ACC112 (cell line): ENCODE measurements around the gene HPN.

Experiments
- H2AFZ ChIP-seq: fragments of 200-600 bp; sonication (generic); one replicate; pipeline ENCODE4 v1.6.0; 2017; ENCODE audit warnings: antibody characterized with exemption, low read length; ENCODE audit not compliant: unreplicated experiment
- H3K27ac ChIP-seq: fragments of 200-600 bp; sonication (generic); 2 replicates; pipeline ENCODE4 v1.5.1; 2014; ENCODE audit warnings: low read depth, mild to moderate bottlenecking, antibody characterized with exemption, low read length, moderate library complexity
- H3K27me3 ChIP-seq: fragments of 200-600 bp; sonication (generic); 2 replicates; pipeline ENCODE4 v1.6.1; 2014; ENCODE audit warnings: mild to moderate bottlenecking, antibody characterized with exemption, low read length, moderate library complexity, mixed read lengths; ENCODE audit not compliant: insufficient read depth
- H3K36me3 ChIP-seq: fragments of 200-600 bp; sonication (generic); 2 replicates; pipeline ENCODE4 v1.6.1; 2016; ENCODE audit warnings: mild to moderate bottlenecking, antibody characterized with exemption, low read length, moderate library complexity, mixed read lengths; ENCODE audit not compliant: insufficient read depth
- H3K4me1 ChIP-seq: fragments of 200-600 bp; sonication (generic); one replicate; pipeline ENCODE4 v1.6.1; 2016; ENCODE audit warnings: low read length, mixed read lengths; ENCODE audit not compliant: insufficient read depth, unreplicated experiment, control insufficient read depth
- H3K4me3 ChIP-seq: fragments of 200-600 bp; sonication (generic); 2 replicates; pipeline ENCODE4 v1.5.1; 2014; ENCODE audit warnings: mild to moderate bottlenecking, low read depth, low read length
- H3K79me2 ChIP-seq: fragments of 200-600 bp; sonication (generic); one replicate; pipeline ENCODE4 v1.6.0; 2016; ENCODE audit warnings: low read length; ENCODE audit not compliant: control insufficient read depth, unreplicated experiment, insufficient read depth

HPN gene

DNA sequence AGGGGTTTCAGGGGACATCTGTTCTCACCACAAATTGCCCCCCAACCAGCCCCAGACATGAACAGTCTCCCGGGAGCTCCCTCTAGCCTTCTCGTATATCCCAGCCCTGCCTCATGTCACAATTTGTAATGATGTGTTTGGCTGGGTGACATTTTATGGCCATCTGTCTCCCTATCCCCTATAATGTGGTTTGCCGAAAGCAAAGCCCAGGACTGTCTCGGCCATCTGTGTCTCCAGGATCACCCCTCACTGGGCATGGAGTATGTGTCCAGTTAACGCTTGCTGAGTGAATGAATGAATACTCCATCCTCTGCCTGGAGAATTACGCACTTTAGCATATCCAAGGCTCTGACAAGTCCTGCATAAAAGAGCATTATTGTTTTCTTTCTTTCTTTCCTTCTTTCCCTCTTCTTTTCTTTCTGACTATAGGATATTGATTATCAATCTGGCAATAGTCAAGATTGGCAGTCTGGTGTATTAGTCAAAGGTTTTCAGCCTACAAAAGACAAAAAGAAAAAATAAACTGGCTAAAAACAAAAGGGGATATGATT is 15.1 kb downstream of the HPN start:
- Histone ChIP-seq H3K79me2 (no peaks in the 10 kb centered on the region), H3K36me3 (no peaks in the 10 kb centered on the region), H3K27me3 (no peaks in the 10 kb centered on the region; the same call in 1 of the 2 replicates), H2AFZ (no peak overlapping the region), H3K27ac (no peak overlapping the region), H3K4me3 (no peak overlapping the region), H3K4me1 (no peaks in the 10 kb centered on the region)

DNA sequence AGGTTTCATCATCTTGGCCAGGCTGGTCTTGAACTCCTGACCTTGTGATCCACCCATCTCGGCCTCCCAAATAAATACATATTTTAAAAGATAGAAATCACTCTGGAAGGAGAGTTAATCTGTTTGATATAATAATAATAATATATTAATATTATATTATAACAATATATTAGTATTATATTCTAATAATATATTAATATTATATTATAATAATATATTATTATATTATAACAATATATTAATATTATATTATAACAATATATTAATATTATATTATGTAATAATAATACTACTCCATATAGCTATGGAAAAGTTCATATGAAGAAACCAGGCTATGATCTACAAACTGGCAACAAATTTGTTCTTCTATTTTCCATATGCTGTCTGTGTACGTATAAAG is 16.8 kb downstream of the HPN start:
- Histone ChIP-seq H3K27ac (no peak overlapping the region), H3K27me3 (no peaks in the 10 kb centered on the region; the same call in 1 of the 2 replicates), H3K4me1 (no peaks in the 10 kb centered on the region), H3K4me3 (no peak overlapping the region), H3K36me3 (no peaks in the 10 kb centered on the region), H3K79me2 (no peaks in the 10 kb centered on the region), H2AFZ (no peak overlapping the region)

- Histone ChIP-seq H2AFZ (no peak overlapping the region), H3K4me1 (no peaks in the 10 kb centered on the region), H3K4me3 (no peak overlapping the region), H3K36me3 (no peaks in the 10 kb centered on the region), H3K27me3 (no peaks in the 10 kb centered on the region; the same call in 1 of the 2 replicates), H3K27ac (no peak overlapping the region), H3K79me2 (no peaks in the 10 kb centered on the region)
Measured at GRCh38 chr19:35059006-35059798, 17.7 kb downstream of the HPN start.

- H2AFZ ChIP-seq = no peak overlapping the region
- no peaks in the 10 kb centered on the region for H3K79me2 ChIP-seq
- no peak overlapping the region for H3K4me3 ChIP-seq
- H3K36me3 ChIP-seq = no peaks in the 10 kb centered on the region
- H3K27ac ChIP-seq = no peak overlapping the region
- no peaks in the 10 kb centered on the region for H3K4me1 ChIP-seq
- H3K27me3 ChIP-seq = no peaks in the 10 kb centered on the region; the same call in 1 of the 2 replicates
Measured at GRCh38 chr19:35059799-35060091, 18.2 kb downstream of the HPN start.

- no peak overlapping the region for H2AFZ ChIP-seq
- H3K79me2 ChIP-seq = no peaks in the 10 kb centered on the region
- no peaks in the 10 kb centered on the region; the same call in 1 of the 2 replicates for H3K27me3 ChIP-seq
- no peak overlapping the region for H3K4me3 ChIP-seq
- no peaks in the 10 kb centered on the region for H3K36me3 ChIP-seq
- no peaks in the 10 kb centered on the region for H3K4me1 ChIP-seq
- H3K27ac ChIP-seq = no peak overlapping the region
Measured at GRCh38 chr19:35060160-35060855, 18.8 kb downstream of the HPN start.

DNA sequence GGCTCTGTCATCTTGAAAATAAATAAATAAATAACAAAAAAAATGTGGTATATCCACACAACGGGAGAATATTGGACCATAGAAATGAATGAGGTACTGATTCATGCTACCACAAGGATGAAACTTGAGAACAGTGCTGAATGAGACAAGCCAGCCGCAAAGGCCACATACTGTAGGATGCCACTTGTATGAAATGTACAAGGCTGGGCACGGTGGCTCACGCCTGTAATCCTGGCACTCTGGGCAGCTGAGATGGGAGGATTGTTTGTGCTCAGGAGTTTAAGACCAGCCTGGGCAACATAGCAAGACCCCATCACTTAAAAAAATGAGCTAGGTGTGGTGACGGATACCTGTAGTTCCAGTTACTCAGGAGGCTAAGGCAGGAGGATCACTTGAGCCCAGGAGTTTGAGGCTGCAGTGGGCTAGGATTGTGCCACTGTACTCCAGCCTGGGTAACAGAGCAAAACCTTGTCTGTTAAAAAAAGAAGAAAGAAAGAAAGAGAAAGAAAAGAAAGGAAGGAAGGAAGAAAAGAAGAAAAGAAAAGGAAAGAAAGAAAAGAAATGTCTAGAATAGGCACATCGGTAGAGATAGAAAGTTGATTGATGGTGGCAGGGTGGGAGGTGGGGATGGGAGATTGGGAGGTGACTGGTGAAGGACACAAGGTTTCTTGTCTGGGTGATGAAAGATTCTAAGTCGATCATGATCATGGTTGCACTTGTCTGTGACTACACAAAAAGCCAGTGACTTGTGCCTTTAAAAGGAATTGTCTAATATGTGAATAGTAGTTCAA is 20.3 kb downstream of the HPN start:
- no peak overlapping the region for H2AFZ ChIP-seq
- no peak overlapping the region for H3K27ac ChIP-seq
- H3K4me3 ChIP-seq = no peak overlapping the region
- H3K36me3 ChIP-seq = no peaks in the 10 kb centered on the region
- no peaks in the 10 kb centered on the region for H3K79me2 ChIP-seq
- no peaks in the 10 kb centered on the region; the same call in 1 of the 2 replicates for H3K27me3 ChIP-seq
- H3K4me1 ChIP-seq = no peaks in the 10 kb centered on the region

DNA sequence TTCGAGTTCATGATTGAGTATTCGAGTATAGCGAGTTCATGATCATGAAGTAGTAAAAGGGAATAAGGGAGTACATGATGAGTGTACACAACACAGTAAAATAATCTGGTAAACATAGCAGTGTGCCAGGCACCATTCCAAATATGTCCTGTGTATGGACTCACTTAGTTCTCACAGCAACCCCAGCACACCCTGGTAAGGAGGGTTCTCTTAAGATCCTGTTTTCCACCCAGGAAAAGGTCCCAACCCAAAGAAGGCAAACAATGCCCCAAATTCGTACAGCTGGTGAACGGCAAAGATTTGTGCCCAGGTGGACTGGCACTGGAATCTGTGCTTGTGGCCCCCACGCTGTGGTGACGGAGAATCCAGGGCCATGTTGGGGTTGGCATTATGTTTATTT is 21.4 kb downstream of the HPN start:
- H3K27me3 ChIP-seq = no peaks in the 10 kb centered on the region
- no peaks in the 10 kb centered on the region for H3K79me2 ChIP-seq
- H3K27ac ChIP-seq = no peak overlapping the region
- H2AFZ ChIP-seq = no peak overlapping the region
- H3K4me1 ChIP-seq = no peaks in the 10 kb centered on the region
- no peak overlapping the region for H3K4me3 ChIP-seq
- H3K36me3 ChIP-seq = no peaks in the 10 kb centered on the region

DNA sequence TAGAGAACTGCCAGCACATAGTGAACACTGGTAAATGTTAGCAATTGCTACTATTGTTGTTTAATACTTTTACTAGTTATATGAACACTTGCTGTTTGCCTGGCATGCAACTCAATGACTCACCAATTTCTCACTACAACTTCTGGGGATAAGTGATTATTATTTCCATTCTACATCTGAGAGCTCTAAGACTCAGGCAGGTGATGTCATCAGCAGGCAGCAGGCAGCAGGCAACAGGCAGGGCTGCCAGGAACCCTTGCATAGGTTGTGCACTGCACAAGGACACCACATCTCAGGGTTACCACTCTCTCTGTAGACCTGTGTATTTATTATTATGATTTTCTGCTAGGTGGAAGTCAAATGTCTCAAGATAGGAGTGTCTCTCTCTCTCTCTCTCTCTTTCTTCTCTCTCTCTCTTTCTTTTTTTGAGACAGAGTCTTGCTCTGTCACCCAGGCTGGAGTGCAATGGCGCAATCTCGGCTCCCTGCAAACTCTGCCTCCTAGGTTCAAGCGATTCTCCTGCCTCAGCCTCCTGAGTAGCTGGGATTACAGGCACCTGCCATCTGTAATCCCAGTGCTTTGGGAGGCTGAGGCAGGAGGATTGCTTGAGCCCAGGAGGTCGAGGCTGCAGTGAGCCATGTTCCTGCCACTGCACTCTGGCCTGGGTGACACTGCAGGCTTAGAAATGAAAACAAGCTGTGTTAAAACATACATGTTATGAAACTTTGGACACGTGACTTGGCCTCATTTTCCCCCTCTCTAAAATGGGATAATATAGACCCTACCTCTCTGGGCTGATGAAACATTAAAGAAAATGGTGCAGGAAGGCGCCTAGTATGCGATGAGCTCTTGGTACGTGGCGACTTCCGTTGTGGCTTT is 22.7 kb downstream of the HPN start:
- no peak overlapping the region for H2AFZ ChIP-seq
- no peaks in the 10 kb centered on the region for H3K4me1 ChIP-seq
- no peaks in the 10 kb centered on the region for H3K79me2 ChIP-seq
- H3K27me3 ChIP-seq = no peaks in the 10 kb centered on the region
- no peaks in the 10 kb centered on the region for H3K36me3 ChIP-seq
- no peak overlapping the region for H3K27ac ChIP-seq
- H3K4me3 ChIP-seq = no peak overlapping the region

DNA sequence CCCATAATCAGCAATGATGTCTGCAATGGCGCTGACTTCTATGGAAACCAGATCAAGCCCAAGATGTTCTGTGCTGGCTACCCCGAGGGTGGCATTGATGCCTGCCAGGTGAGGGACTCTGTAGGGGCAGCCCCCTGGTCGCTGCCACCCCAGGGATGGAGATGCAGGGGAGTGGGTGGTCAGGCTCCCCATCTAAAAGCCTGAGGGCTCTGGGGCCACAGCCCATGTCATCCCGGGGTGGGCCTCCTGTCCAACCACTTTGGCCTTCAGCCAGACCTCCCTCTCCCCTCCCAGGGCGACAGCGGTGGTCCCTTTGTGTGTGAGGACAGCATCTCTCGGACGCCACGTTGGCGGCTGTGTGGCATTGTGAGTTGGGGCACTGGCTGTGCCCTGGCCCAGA is 24.1 kb downstream of the HPN start:
- Histone ChIP-seq H3K27ac (no peak overlapping the region), H3K4me1 (no peaks in the 10 kb centered on the region), H3K79me2 (no peaks in the 10 kb centered on the region), H3K36me3 (no peaks in the 10 kb centered on the region), H3K27me3 (no peaks in the 10 kb centered on the region), H2AFZ (no peak overlapping the region), H3K4me3 (no peak overlapping the region)

GRCh38 chr19:35066121-35066520 is 24.6 kb downstream of the HPN start:
- no peak overlapping the region for H3K27ac ChIP-seq
- H3K36me3 ChIP-seq = no peaks in the 10 kb centered on the region
- H3K4me1 ChIP-seq = no peaks in the 10 kb centered on the region
- H2AFZ ChIP-seq = no peak overlapping the region
- H3K27me3 ChIP-seq = no peaks in the 10 kb centered on the region
- H3K79me2 ChIP-seq = no peaks in the 10 kb centered on the region
- H3K4me3 ChIP-seq = no peak overlapping the region
